ENCODE results near the gene DNAH14.
A peak's percentile ranks its signal among the peaks of the same experiment; 100 is the strongest.
"Not testable (repeated sequence)": the region's sequence is repeated elsewhere in the genome, so short reads cannot be mapped to it uniquely, and the experiment has no call there.

Gene DNAH14

DNA sequence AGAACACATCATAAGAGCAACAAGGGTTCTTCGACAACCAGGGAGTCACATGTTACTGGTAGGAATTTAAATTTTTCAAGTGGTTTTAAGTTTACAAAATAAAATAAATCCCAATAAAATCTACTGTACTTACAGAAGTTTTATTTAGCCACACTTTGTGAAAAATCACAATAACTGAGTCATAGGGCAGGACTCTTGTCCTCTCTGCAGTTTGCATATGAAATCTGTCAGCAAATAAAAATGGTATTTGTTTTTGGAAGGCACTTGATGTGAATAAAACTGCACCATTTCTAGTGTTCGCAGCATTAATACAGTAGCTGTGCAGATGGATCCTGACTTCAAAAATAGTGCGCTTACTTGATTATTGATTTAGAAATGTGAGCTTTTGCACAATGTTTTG, 348.0 kb downstream of the DNAH14 start:
- H3K27ac ChIP-seq = no peak overlapping the region
- TF ChIP-seq, protein P1, sequence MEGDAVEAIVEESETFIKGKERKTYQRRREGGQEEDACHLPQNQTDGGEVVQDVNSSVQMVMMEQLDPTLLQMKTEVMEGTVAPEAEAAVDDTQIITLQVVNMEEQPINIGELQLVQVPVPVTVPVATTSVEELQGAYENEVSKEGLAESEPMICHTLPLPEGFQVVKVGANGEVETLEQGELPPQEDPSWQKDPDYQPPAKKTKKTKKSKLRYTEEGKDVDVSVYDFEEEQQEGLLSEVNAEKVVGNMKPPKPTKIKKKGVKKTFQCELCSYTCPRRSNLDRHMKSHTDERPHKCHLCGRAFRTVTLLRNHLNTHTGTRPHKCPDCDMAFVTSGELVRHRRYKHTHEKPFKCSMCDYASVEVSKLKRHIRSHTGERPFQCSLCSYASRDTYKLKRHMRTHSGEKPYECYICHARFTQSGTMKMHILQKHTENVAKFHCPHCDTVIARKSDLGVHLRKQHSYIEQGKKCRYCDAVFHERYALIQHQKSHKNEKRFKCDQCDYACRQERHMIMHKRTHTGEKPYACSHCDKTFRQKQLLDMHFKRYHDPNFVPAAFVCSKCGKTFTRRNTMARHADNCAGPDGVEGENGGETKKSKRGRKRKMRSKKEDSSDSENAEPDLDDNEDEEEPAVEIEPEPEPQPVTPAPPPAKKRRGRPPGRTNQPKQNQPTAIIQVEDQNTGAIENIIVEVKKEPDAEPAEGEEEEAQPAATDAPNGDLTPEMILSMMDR (IDR thresholded peaks at IDR 0.05) = no peak

DNA sequence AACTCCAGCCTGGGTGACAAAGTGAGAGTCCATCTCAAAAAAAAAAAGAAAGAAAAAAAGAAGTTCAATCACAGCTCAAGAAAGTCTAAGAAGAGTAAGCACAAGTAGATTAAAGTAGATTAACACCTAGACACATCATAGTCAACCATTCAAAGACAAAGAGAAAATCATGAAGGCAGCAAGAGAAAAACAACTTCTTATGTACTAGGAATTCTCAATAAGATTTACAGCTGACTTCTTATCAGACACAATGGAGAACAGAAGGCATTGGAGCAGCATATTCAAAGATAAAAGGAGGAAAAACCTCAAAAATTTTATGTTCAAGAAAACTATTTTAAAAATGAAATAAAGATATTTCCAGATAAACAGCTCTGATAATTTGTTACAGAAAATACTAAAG, 351.1 kb downstream of the DNAH14 start:
- TF ChIP-seq, protein P1 (IDR thresholded peaks at IDR 0.05) = no peak
- H3K27ac ChIP-seq = no peak overlapping the region

DNA sequence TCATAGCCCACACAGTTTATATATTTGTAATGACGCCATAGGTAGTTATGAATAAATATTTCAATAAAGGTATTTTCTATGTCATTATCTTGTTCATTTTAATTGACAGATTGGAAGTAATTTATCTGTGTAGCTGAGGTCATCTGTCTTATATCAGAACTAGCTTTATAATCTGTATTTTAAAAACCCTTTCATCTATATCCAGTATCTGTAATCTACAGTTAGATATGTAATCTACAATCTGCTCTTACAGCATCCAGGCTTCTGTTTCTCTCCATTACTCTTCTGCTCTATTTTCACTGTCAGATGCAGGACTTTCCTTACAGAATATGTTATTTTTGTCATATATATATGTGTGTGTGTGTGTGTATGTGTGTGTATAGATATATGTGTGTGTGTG, 360.8 kb downstream of the DNAH14 start:
- TF ChIP-seq ZFX (IDR thresholded peaks at IDR 0.05; ENCODE audit: borderline replicate concordance) = no peak
- TF ChIP-seq, protein P1 (IDR thresholded peaks at IDR 0.05) = no peak
- H3K27ac ChIP-seq = no peak overlapping the region

DNA sequence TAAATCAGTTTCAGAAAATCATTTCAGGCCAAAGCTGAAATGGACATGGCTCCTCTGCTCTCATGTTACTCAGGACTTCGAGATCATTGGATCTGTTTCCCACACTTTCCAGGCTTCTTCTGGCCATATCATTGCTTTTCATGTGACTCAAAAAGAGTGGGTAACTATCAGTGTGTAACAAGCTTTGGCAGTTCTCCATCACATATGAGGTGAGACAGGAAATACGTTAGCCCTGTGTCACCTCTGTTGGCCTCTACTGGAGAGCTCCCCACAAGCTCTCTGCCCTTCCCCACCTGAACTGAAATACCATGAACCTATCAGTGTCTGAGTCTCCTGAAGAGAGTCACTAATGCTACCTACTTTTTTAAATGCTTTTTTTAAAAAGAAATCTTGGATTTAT, 370.1 kb downstream of the DNAH14 start:
- no peak overlapping the region for H3K27ac ChIP-seq
- TF ChIP-seq, protein P1 (IDR thresholded peaks at IDR 0.05) = no peak
- TF ChIP-seq ZFX (IDR thresholded peaks at IDR 0.05; ENCODE audit: borderline replicate concordance) = no peak

DNA sequence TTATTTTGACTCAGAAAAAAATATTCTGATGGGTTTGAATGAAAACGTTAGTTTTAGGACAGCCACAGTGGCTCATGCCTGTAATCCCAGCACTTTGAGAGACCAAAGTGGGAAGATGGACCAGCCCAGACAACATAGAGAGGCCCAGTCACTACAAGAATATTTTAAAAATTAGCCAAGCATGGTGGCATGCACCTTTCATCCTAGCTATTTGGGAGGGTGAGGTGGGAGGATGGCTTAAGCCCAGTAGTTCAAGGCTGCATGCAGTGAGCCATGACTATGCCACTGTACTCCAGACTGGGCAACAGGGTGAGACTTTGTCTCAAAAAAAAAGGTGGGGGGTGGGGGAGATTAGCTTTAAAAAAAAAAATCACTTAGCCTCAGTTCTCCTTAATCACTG, 370.9 kb downstream of the DNAH14 start:
- no peak for TF ChIP-seq ZFX (IDR thresholded peaks at IDR 0.05; ENCODE audit: borderline replicate concordance)
- TF ChIP-seq, protein P1 (IDR thresholded peaks at IDR 0.05) = no peak
- H3K27ac ChIP-seq = no peak overlapping the region

DNA sequence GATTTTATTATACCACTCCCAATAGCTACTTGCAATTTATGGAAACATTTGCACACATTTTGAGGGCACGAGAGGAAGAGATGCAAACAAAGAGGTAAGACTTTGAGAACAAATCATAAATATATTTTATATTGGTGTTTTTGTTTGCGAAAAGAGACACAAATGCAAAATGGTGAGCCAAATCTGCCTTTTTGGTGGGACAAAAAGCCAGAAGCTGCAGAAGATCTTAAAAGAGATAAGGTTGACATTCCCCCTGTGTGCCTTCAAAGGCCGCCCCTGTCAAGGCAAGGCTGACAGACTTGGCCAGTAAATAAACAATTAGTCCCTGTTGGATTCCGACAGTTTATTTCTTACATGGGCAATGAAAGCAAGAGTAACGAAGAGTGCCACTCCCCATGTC, 375.5 kb downstream of the DNAH14 start:
- no peak overlapping the region for H3K27ac ChIP-seq
- TF ChIP-seq, protein P1 (IDR thresholded peaks at IDR 0.05) = no peak
- no peak for TF ChIP-seq ZFX (IDR thresholded peaks at IDR 0.05; ENCODE audit: borderline replicate concordance)

DNA sequence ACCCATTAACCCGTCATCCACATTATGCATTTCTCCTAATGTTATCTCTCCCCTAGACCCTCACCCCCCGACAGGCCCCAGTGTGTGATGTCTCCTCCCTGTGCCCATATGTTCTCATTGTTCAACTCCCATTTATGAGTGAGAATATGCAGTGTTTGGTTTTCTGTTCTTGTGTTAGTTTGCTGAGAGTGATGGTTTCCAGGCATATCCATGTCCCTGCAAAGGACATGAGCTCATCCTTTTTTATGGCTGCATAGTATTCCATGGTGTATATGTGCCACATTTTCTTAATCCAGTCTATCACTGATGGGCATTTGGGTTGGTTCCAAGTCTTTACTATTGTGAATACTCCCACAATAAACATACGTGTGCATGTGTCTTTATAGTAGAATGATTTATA, 381.1 kb downstream of the DNAH14 start:
- not testable (repeated sequence) for H3K27ac ChIP-seq

DNA sequence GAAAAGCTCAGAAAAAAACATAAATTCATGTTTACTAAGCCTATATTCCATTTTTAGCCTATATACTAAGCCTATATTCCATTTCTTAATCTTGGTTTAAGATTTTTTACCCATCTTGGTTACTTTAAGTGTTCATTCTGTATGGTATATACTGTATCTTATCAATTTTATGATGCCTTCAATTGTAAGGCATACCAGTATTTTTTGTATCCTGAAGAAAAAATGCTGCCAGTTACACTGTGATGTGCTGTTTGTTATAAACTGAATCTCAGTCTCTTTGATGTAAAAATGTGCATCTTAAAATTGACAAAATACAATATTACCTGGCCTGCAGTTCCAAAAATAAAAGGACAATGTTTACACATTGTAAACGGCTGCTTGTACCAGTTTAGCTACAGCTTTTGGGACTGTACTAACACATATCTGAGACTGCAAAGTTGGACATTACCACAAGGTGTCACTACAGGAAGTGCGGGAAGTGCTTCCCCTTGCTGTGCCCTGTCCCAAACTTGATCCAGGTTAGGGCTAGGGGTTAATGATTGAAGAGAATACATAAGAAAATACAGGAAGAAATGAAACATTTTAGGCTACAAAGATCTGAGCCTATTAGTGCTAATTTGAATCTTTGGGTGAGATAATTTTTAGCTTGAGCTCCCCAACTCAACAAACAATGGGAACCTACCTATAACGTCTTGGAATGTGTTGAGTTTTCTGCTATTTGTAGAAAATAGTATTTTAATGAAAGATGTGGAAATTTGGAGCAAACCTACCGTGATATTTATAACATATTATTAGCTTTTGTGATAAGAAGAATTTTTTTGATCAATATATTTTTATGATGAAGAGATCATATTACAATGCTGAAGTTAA, 389.5 kb downstream of the DNAH14 start:
- no peak overlapping the region for H3K27ac ChIP-seq
- TF ChIP-seq ZFX (IDR thresholded peaks at IDR 0.05; ENCODE audit: borderline replicate concordance) = no peak
- TF ChIP-seq, protein P1 (IDR thresholded peaks at IDR 0.05) = peak; percentile 99

Data from 22Rv1 (cell line).